GM12865 (cell line): ENCODE measurements around the gene ZBED6.

Source experiments
- DNase-seq: peaks from one replicate; pipeline ENCODE4 v3.0.0; 2010; ENCODE audit warnings: low read depth
- H3K4me3 ChIP-seq: 2 replicates; pipeline ENCODE4 v1.5.1; 2011; ENCODE audit warnings: mild to moderate bottlenecking, low read depth, low read length, control low read depth
- CTCF ChIP-seq: IDR thresholded peaks from 2 replicates; pipeline ENCODE4 v1.5.1; 2011; ENCODE audit warnings: low read length, control low read depth, low read depth, inconsistent platforms; ENCODE audit not compliant: insufficient read depth; ENCODE audit errors: missing control alignments

ZBED6 gene

DNA sequence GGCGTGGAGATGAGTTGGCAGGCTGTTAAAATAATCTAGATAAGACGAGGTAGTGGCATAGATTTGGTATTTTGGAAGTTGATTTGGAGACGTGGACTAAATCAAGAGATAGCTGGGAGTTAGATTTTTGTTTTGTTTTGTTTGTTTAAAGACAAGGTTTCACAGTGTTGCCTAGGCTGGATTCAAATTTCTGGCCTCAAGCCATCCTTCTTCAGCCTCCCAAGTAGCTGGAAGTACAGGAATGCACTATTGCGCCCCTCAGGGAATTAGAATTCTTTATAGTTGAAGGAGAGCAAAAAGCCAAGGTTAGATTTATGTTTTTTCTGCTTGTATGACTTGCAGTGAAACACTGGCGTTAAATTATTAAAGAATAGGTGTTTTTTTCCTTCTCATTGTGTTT is 43.7 kb downstream of the ZBED6 start:
- no peak for DNase-seq
- TF ChIP-seq CTCF = no peak

DNA sequence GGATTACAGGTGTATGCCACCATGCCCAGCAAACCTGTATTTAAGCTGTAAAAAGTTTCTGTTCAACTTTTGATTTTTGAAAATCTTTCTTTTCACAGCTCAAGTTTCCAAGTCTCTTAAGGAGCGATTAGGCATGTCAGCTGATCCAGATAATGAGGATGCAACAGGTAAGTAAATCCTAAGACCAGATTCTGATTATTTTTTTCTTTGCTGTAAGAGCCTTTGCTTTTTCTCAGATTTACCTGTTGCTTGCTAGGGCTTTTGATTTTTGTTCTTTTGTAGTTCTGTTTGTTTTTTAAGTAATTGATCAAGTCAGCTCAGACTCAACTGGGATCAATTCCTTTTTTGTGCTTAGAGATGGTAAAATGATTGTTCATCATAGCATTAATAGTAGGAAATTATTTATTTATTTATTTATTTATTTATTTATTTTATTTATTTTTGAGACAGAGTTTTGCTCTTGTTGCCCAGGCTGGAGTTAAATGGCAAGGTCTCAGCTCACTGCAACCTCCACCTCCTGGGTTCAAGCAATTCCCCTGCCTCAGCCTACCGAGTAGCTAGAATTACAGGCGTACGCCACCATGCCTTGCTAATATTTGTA is 44.9 kb downstream of the ZBED6 start:
- H3K4me3 ChIP-seq = no peak overlapping the region
- no peak for TF ChIP-seq CTCF
- DNase-seq = no peak

More for the DNA sequence above, 43.7 kb downstream of the ZBED6 start:
- no peak overlapping the region for H3K4me3 ChIP-seq

DNA sequence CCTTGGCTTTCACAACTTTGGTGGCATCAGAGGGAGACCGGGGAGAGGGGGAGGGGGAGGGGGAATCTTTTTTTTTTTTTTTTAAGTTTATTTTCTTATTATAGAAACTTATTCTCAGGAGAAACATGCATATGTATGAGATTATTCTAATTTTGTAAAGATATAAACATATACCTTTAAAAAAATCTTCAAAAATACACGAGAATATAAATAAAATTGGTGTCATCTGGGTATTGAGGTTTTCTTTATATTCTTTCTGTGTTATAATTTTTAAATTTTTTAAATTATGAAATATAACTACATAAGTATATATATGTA is 47.1 kb downstream of the ZBED6 start:
- no peak for TF ChIP-seq CTCF
- no peak for DNase-seq
- no peak overlapping the region for H3K4me3 ChIP-seq

GRCh38 chr1:203843435-203843834 is 48.0 kb downstream of the ZBED6 start:
- no peak overlapping the region for H3K4me3 ChIP-seq
- no peak for DNase-seq
- TF ChIP-seq CTCF = no peak
